SK-N-SH treated with all-trans-retinoic acid at 6 μM for 48 hours (cell line): ENCODE results near the gene BCAM.

Source experiments
- ARNTL ChIP-seq: fragments of 450-650 bp; formaldehyde crosslinking; IDR thresholded peaks from 2 replicates; pipeline ENCODE4 v1.5.0; 2020; ENCODE audit warnings: low read depth, mild to moderate bottlenecking, moderate library complexity, borderline replicate concordance
- OSR1 ChIP-seq: fragments of 250-450 bp; sonication (Bioruptor Pico); IDR thresholded peaks from 2 replicates; pipeline ENCODE4 v1.8.0; 2022; ENCODE audit warnings: moderate library complexity, mild to moderate bottlenecking, inconsistent platforms
- PPARA ChIP-seq: fragments of 250-450 bp; sonication (Bioruptor Pico); IDR thresholded peaks from 2 replicates; pipeline ENCODE4 v1.5.0; 2020; ENCODE audit warnings: mild to moderate bottlenecking, borderline replicate concordance
- RARB ChIP-seq: fragments of 250-450 bp; sonication (Bioruptor Pico); IDR thresholded peaks from 2 replicates; pipeline ENCODE4 v1.8.0; 2021; ENCODE audit warnings: mild to moderate bottlenecking, moderate library complexity
- TCF4 ChIP-seq: fragments of 250-450 bp; sonication (Bioruptor Pico); IDR thresholded peaks from 2 replicates; pipeline ENCODE4 v1.8.0; 2021; ENCODE audit warnings: mild to moderate bottlenecking, moderate library complexity, borderline replicate concordance
- ZFP3 ChIP-seq: fragments of 250-450 bp; sonication (Bioruptor Pico); IDR thresholded peaks from 2 replicates; pipeline ENCODE4 v1.5.0; 2020; ENCODE audit warnings: mild to moderate bottlenecking, moderate library complexity
- ZFP30 ChIP-seq: fragments of 450-650 bp; formaldehyde crosslinking; IDR thresholded peaks from 2 replicates; pipeline ENCODE4 v1.5.0; 2022; ENCODE audit warnings: mild to moderate bottlenecking, moderate library complexity
- TF ChIP-seq, protein P1 (sequence below): fragments of 250-450 bp; sonication (Bioruptor Pico); IDR thresholded peaks from 2 replicates; pipeline ENCODE4 v1.8.0; 2020; ENCODE audit warnings: mild to moderate bottlenecking, moderate library complexity, borderline replicate concordance
- TF ChIP-seq, protein P2 (sequence below): fragments of 250-450 bp; sonication (Bioruptor Pico); IDR thresholded peaks from 2 replicates; pipeline ENCODE4 v1.8.0; 2021; ENCODE audit warnings: low read depth, mild to moderate bottlenecking, moderate library complexity, borderline replicate concordance
- TF ChIP-seq, protein P3 (sequence below): fragments of 250-450 bp; sonication (Bioruptor Pico); IDR thresholded peaks from 2 replicates; pipeline ENCODE4 v1.5.1; 2020; ENCODE audit warnings: low read depth, mild to moderate bottlenecking, moderate library complexity

DNA sequence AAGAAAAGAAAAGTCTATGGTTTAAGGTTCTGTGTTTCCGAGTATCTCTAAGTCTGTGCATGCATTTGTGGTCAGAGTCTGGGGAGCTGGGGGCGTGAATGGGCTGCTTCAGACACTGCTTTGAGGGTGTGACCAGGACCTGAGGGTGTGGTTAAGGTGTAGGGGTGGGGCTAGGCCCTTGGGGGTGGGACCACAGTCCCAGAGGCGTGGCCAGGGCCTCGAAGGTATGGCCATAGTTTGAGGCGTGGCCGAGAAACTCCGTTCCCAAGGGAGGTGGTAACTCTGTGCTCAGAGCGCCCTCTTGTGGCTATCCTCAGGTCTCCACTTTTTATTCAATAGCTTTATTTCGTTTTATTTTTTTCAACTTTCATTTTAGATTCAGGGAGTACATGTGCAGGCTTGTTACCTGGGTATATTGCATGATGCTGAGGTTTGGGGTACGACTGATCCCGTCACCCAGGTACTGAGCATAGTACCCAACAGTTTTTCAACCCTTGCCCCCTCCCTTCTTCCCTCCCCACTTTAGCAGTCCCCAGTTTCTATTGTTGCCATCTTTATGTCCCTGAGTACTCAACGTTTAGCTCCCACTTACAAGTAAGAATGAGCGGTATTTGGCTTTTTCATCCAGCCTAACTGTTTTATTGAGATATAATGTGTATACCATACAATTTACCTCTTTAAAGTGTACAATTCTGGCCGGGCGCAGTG lies 38.2 kb upstream of the BCAM start:
- TF ChIP-seq ZFP3 (CRISPR knock-in tag) (no peak), PPARA (CRISPR knock-in tag) (no peak), TCF4 (CRISPR knock-in tag) (no peak), RARB (CRISPR knock-in tag) (no peak), ARNTL (CRISPR knock-in tag) (no peak), ZFP30 (CRISPR knock-in tag) (no peak), OSR1 (no peak)
- TF ChIP-seq, protein P1, sequence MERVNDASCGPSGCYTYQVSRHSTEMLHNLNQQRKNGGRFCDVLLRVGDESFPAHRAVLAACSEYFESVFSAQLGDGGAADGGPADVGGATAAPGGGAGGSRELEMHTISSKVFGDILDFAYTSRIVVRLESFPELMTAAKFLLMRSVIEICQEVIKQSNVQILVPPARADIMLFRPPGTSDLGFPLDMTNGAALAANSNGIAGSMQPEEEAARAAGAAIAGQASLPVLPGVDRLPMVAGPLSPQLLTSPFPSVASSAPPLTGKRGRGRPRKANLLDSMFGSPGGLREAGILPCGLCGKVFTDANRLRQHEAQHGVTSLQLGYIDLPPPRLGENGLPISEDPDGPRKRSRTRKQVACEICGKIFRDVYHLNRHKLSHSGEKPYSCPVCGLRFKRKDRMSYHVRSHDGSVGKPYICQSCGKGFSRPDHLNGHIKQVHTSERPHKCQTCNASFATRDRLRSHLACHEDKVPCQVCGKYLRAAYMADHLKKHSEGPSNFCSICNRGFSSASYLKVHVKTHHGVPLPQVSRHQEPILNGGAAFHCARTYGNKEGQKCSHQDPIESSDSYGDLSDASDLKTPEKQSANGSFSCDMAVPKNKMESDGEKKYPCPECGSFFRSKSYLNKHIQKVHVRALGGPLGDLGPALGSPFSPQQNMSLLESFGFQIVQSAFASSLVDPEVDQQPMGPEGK (CRISPR knock-in tag), result no peak
- TF ChIP-seq, protein P2, sequence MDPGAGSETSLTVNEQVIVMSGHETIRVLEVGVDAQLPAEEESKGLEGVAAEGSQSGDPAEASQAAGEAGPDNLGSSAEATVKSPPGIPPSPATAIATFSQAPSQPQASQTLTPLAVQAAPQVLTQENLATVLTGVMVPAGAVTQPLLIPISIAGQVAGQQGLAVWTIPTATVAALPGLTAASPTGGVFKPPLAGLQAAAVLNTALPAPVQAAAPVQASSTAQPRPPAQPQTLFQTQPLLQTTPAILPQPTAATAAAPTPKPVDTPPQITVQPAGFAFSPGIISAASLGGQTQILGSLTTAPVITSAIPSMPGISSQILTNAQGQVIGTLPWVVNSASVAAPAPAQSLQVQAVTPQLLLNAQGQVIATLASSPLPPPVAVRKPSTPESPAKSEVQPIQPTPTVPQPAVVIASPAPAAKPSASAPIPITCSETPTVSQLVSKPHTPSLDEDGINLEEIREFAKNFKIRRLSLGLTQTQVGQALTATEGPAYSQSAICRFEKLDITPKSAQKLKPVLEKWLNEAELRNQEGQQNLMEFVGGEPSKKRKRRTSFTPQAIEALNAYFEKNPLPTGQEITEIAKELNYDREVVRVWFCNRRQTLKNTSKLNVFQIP (CRISPR knock-in tag), result no peak
- TF ChIP-seq, protein P3, sequence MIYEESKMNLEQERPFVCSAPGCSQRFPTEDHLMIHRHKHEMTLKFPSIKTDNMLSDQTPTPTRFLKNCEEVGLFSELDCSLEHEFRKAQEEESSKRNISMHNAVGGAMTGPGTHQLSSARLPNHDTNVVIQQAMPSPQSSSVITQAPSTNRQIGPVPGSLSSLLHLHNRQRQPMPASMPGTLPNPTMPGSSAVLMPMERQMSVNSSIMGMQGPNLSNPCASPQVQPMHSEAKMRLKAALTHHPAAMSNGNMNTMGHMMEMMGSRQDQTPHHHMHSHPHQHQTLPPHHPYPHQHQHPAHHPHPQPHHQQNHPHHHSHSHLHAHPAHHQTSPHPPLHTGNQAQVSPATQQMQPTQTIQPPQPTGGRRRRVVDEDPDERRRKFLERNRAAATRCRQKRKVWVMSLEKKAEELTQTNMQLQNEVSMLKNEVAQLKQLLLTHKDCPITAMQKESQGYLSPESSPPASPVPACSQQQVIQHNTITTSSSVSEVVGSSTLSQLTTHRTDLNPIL (CRISPR knock-in tag), result no peak
